ENCODE results near the gene MAML3.

The MAML3 gene

GRCh38 chr4:139756391-139757180, 397.4 kb downstream of the MAML3 start:
- DNase-seq (ENCODE audit: low read depth in 2 of 2) = no peak

GRCh38 chr4:139754938-139755337, 399.0 kb downstream of the MAML3 start:
- DNase-seq (ENCODE audit: low read depth in 2 of 2) = no peak

GRCh38 chr4:139753686-139754085, 400.3 kb downstream of the MAML3 start:
- no peak for DNase-seq (ENCODE audit: low read depth in 2 of 2)

- DNase-seq (ENCODE audit: low read depth in 2 of 2) = no peak
Measured at GRCh38 chr4:139749835-139750498, 404.0 kb downstream of the MAML3 start.

GRCh38 chr4:139749338-139749737, 404.6 kb downstream of the MAML3 start:
- DNase-seq (ENCODE audit: low read depth in 2 of 2) = no peak

GRCh38 chr4:139746431-139747171, 407.4 kb downstream of the MAML3 start:
- DNase-seq (ENCODE audit: low read depth in 2 of 2) = no peak

- DNase-seq (ENCODE audit: low read depth in 2 of 2) = no peak
Measured at GRCh38 chr4:139745111-139745639, 408.8 kb downstream of the MAML3 start.

- no peak for DNase-seq (ENCODE audit: low read depth in 2 of 2)
Measured at GRCh38 chr4:139744232-139744631, 409.8 kb downstream of the MAML3 start.

GRCh38 chr4:139743027-139743426, 411.0 kb downstream of the MAML3 start:
- DNase-seq (ENCODE audit: low read depth in 2 of 2) = no peak

GRCh38 chr4:139740531-139741041, 413.4 kb downstream of the MAML3 start:
- DNase-seq (ENCODE audit: low read depth in 2 of 2) = no peak

- no peak for DNase-seq (ENCODE audit: low read depth in 2 of 2)
Measured at GRCh38 chr4:139740121-139740520, 413.9 kb downstream of the MAML3 start.

GRCh38 chr4:139738846-139739613, 415.0 kb downstream of the MAML3 start:
- DNase-seq (ENCODE audit: low read depth in 2 of 2) = no peak

GRCh38 chr4:139736661-139737060, 417.3 kb downstream of the MAML3 start:
- no peak for DNase-seq (ENCODE audit: low read depth in 2 of 2)

GRCh38 chr4:139736274-139736660, 417.7 kb downstream of the MAML3 start:
- DNase-seq (ENCODE audit: low read depth in 2 of 2) = no peak

- DNase-seq (ENCODE audit: low read depth in 2 of 2) = no peak
Measured at GRCh38 chr4:139735381-139736273, 418.4 kb downstream of the MAML3 start.

GRCh38 chr4:139734875-139735380, 419.1 kb downstream of the MAML3 start:
- peak; percentile 44 to 51 for DNase-seq (ENCODE audit: low read depth in 2 of 2)

- no peak for DNase-seq (ENCODE audit: low read depth in 2 of 2)
Measured at GRCh38 chr4:139734201-139734874, 419.6 kb downstream of the MAML3 start.

GRCh38 chr4:139732991-139733570, 420.9 kb downstream of the MAML3 start:
- DNase-seq (ENCODE audit: low read depth in 2 of 2) = no peak

GRCh38 chr4:139728840-139729239, 425.1 kb downstream of the MAML3 start:
- no peak for DNase-seq (ENCODE audit: low read depth in 2 of 2)

All from stimulated activated CD4-positive, alpha-beta T cell treated with anti-CD3 and anti-CD28 coated beads, Interleukin-1b, Interleukin-23, amount 100 ng/mL, for 4 hours (primary cell).